Ishikawa (cell line): ENCODE data around the gene XIAP.

Experiments
- EP300 ChIP-seq: IDR thresholded peaks from 2 replicates; pipeline ENCODE4 v1.6.1; 2012; ENCODE audit warnings: borderline replicate concordance
- NFIC ChIP-seq: IDR thresholded peaks from 2 replicates; pipeline ENCODE4 v1.6.1; 2012
- TCF12 ChIP-seq: IDR thresholded peaks from 2 replicates; pipeline ENCODE4 v1.6.1; 2012; ENCODE audit warnings: low read depth
- TEAD4 ChIP-seq: IDR thresholded peaks from 2 replicates; pipeline ENCODE4 v1.6.1; 2012
- ZBTB7A ChIP-seq: IDR thresholded peaks from 2 replicates; pipeline ENCODE4 v1.6.1; 2012; ENCODE audit warnings: low read depth

DNA sequence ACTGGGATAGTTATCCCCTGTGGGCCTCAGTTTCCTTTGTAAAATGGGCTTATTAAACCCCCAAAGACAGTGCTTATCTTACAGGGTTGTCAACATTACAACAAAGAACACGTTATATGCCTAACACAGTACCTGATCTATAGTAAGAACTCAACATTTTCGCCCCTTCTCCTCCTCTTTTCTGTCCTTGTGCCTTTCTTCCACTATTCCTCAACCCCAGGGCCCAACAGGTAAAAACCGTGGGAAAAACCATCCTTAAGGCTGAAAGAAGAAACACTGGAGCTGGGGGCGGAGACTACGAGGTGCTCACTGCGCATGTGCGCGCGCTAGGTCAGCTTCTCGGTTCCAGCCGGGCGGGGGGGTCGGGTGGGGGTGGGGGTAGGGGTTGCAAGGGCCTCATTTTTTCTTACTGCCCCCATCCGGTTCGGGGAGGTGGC is 426 bp upstream of the XIAP start:
- no peak for TF ChIP-seq EP300
- TF ChIP-seq TEAD4, result no peak
- no peak for TF ChIP-seq NFIC
- no peak for TF ChIP-seq ZBTB7A
- no peak for TF ChIP-seq TCF12
